WTC11 (cell line): ENCODE results near the gene BTBD9. TPM values are rescaled to one million over a fixed set of nuclear protein-coding genes. Genes with fewer than 3 reads are reported as not detected.

ENCODE experiments used
- ATAC-seq: fragments of 200-7000 bp; cut with Tn5 transposase; 2 replicates; pipeline ENCODE4 v1.10.0; 2021; ENCODE audit warnings: mild to moderate bottlenecking, moderate library complexity
- CTCF ChIA-PET: fragments of 300-600 bp; sonication (Branson Sonifier 250); formaldehyde crosslinking; loops from one replicate; lab custom pipeline; 2021; ENCODE audit warnings: antibody characterized with exemption; lab: Charles Lee
- POLR2A ChIA-PET: fragments of 350-600 bp; sonication (Branson Sonifier 250); formaldehyde crosslinking; loops from one replicate; lab custom pipeline; 2021; ENCODE audit warnings: antibody characterized with exemption; lab: Charles Lee
- DNase-seq: peaks from one replicate; pipeline ENCODE4 v3.0.0; 2021; ENCODE audit warnings: low spot score
- H3K27ac Mint-ChIP-seq: 2 replicates; pipeline ENCODE4 v1.8.0; 2021; ENCODE audit warnings: mixed read lengths
- H3K27me3 Mint-ChIP-seq: 2 replicates; pipeline ENCODE4 v1.8.0; 2021; ENCODE audit warnings: low read depth, mild to moderate bottlenecking, moderate library complexity, mixed read lengths
- H3K36me3 Mint-ChIP-seq: 2 replicates; pipeline ENCODE4 v1.8.0; 2021; ENCODE audit warnings: mixed read lengths
- H3K4me1 Mint-ChIP-seq: 2 replicates; pipeline ENCODE4 v1.8.0; 2022; ENCODE audit warnings: mixed read lengths
- H3K4me3 Mint-ChIP-seq: 2 replicates; pipeline ENCODE4 v1.8.0; 2021; ENCODE audit warnings: mild to moderate bottlenecking, moderate library complexity, mixed read lengths
- H3K9me3 Mint-ChIP-seq: 2 replicates; pipeline ENCODE4 v1.8.0; 2021; ENCODE audit warnings: mixed read lengths
- ATF1 ChIP-seq: sonication (generic); formaldehyde crosslinking; IDR thresholded peaks from 2 replicates; pipeline ENCODE4 v1.8.1; 2023; ENCODE audit warnings: mild to moderate bottlenecking, moderate library complexity, missing genetic modification reagents
- ATF6 ChIP-seq: sonication (generic); formaldehyde crosslinking; IDR thresholded peaks from 2 replicates; pipeline ENCODE4 v1.8.1; 2023; ENCODE audit warnings: mild to moderate bottlenecking, missing genetic modification reagents
- EMX1 ChIP-seq: fragments of 250-450 bp; sonication (Bioruptor Pico); IDR thresholded peaks from 2 replicates; pipeline ENCODE4 v1.8.0; 2021; ENCODE audit warnings: mild to moderate bottlenecking
- GABPB1 ChIP-seq: sonication (generic); formaldehyde crosslinking; IDR thresholded peaks from 2 replicates; pipeline ENCODE4 v1.8.1; 2023; ENCODE audit warnings: mild to moderate bottlenecking, missing genetic modification reagents
- JAZF1 ChIP-seq: fragments of 250-450 bp; sonication (Bioruptor Pico); IDR thresholded peaks from 2 replicates; pipeline ENCODE4 v1.9.0; 2021; ENCODE audit warnings: moderate library complexity, mild to moderate bottlenecking, inconsistent platforms
- JUN ChIP-seq: sonication (generic); formaldehyde crosslinking; IDR thresholded peaks from 2 replicates; pipeline ENCODE4 v1.8.0; 2023; ENCODE audit warnings: mild to moderate bottlenecking, missing genetic modification reagents
- NFATC4 ChIP-seq: fragments of 250-450 bp; sonication (Bioruptor Pico); IDR thresholded peaks from 2 replicates; pipeline ENCODE4 v1.9.0; 2021; ENCODE audit warnings: mild to moderate bottlenecking
- PRDM15 ChIP-seq: sonication (generic); formaldehyde crosslinking; IDR thresholded peaks from 2 replicates; pipeline ENCODE4 v1.8.0; 2022; ENCODE audit warnings: missing genetic modification reagents
- PREB ChIP-seq: sonication (generic); formaldehyde crosslinking; IDR thresholded peaks from 2 replicates; pipeline ENCODE4 v1.8.1; 2022; ENCODE audit warnings: mild to moderate bottlenecking, missing genetic modification reagents, moderate library complexity, borderline replicate concordance
- STAT6 ChIP-seq: sonication (generic); formaldehyde crosslinking; conservative IDR thresholded peaks from 2 replicates; pipeline ENCODE4 v1.8.1; 2023; ENCODE audit warnings: mild to moderate bottlenecking, low read depth, missing genetic modification reagents, moderate library complexity
- TEAD1 ChIP-seq: sonication (generic); formaldehyde crosslinking; IDR thresholded peaks from 2 replicates; pipeline ENCODE4 v1.8.0; 2022; ENCODE audit warnings: mild to moderate bottlenecking, missing genetic modification reagents
- ZNF263 ChIP-seq: sonication (generic); formaldehyde crosslinking; IDR thresholded peaks from 2 replicates; pipeline ENCODE4 v1.8.1; 2022; ENCODE audit warnings: low read depth, mild to moderate bottlenecking, moderate library complexity, missing genetic modification reagents
- ZNF396 ChIP-seq: fragments of 250-450 bp; sonication (Bioruptor Pico); IDR thresholded peaks from 2 replicates; pipeline ENCODE4 v1.8.0; 2021; ENCODE audit warnings: mild to moderate bottlenecking, moderate library complexity, borderline replicate concordance
- ZNF416 ChIP-seq: fragments of 250-450 bp; sonication (Bioruptor Pico); IDR thresholded peaks from 2 replicates; pipeline ENCODE4 v1.9.0; 2021; ENCODE audit warnings: mild to moderate bottlenecking, inconsistent platforms
- ZNF425 ChIP-seq: fragments of 250-450 bp; sonication (Bioruptor Pico); conservative IDR thresholded peaks from 2 replicates; pipeline ENCODE4 v1.9.0; 2021; ENCODE audit warnings: mild to moderate bottlenecking
- ZNF532 ChIP-seq: fragments of 250-450 bp; sonication (Bioruptor Pico); IDR thresholded peaks from 2 replicates; pipeline ENCODE4 v1.9.0; 2021; ENCODE audit warnings: mild to moderate bottlenecking, borderline replicate concordance
- total RNA-seq: library from RNA; stranded (reverse); gene quantifications from 3 replicates; pipeline ENCODE4 v1.2.3, GENCODE V29; 2021

BTBD9 gene
- total RNA-seq, 1 experiment from 2014 or later = 4.2 TPM

- Mint-ChIP-seq H3K9me3 (no peaks in the 10 kb centered on the region), H3K4me3 (no peak overlapping the region), H3K4me1 (peaks cover 5% of the 10 kb centered on the region), H3K27me3 (no peaks in the 10 kb centered on the region), H3K36me3 (no peaks in the 10 kb centered on the region), H3K27ac (no peak overlapping the region)
- POLR2A ChIA-PET = interaction anchor here (0.6 to 0.7 kb wide), 2 partner anchors 70 to 337 kb away, joined by 3 to 5 read pairs; no protein-coding TSS in a partner anchor
- TF ChIP-seq JAZF1 (CRISPR knock-in tag) (no peak), GABPB1 (no peak), ZNF425 (no peak), ATF1 (CRISPR knock-in tag) (no peak), PRDM15 (CRISPR knock-in tag) (no peak), ZNF416 (CRISPR knock-in tag) (no peak), ZNF532 (CRISPR knock-in tag) (no peak), ZNF263 (CRISPR knock-in tag) (no peak), TEAD1 (CRISPR knock-in tag) (no peak), JUN (CRISPR knock-in tag) (no peak), PREB (no peak)
- no peak for ATAC-seq
- DNase-seq = no peak
- CTCF ChIA-PET = no interaction called here
Observed at GRCh38 chr6:38498085-38498484, 141.6 kb downstream of the BTBD9 start.

GRCh38 chr6:38497546-38497945, 142.2 kb downstream of the BTBD9 start:
- CTCF ChIA-PET = interaction anchor here (1.1 kb wide), 1 partner anchor 70 kb away, joined by 3 read pairs; no protein-coding TSS in a partner anchor

More at GRCh38 chr6:38497546-38497945, 142.2 kb downstream of the BTBD9 start:
- no peak for ATAC-seq
- TF ChIP-seq NFATC4 (no peak), ZNF396 (CRISPR knock-in tag) (no peak), STAT6 (CRISPR knock-in tag) (no peak), ATF6 (CRISPR knock-in tag) (no peak), EMX1 (CRISPR knock-in tag) (no peak), GABPB1 (no peak)
- H3K9me3 Mint-ChIP-seq = no peaks in the 10 kb centered on the region
- no peak overlapping the region for H3K27ac Mint-ChIP-seq
- POLR2A ChIA-PET = interaction anchor here (0.5 to 0.7 kb wide), 2 partner anchors 338 to 830 kb away, joined by 3 to 5 read pairs; no protein-coding TSS in a partner anchor
- H3K4me3 Mint-ChIP-seq = no peak overlapping the region
- H3K36me3 Mint-ChIP-seq = no peaks in the 10 kb centered on the region
- no peak for DNase-seq
- H3K27me3 Mint-ChIP-seq = no peaks in the 10 kb centered on the region
- H3K4me1 Mint-ChIP-seq = peaks cover 7% of the 10 kb centered on the region
